HepG2 (cell line): ENCODE data around the gene RIMS3. TPM values are rescaled to one million over a fixed set of nuclear protein-coding genes. Genes with fewer than 3 reads are reported as not detected.

Source experiments
- ATAC-seq: fragments of 200-7000 bp; cut with Tn5 transposase; 3 replicates; pipeline ENCODE4 v1.9.1; 2020; ENCODE audit warnings: mild to moderate bottlenecking, moderate library complexity
- BruUV-seq: library from RNA; stranded (reverse); fragments of 400-500 nt; replicated peaks from 2 replicates; lab custom pipeline; 2021; lab: Mats Ljungman, UMichigan
- CTCF ChIA-PET: fragments of 300-600 bp; formaldehyde crosslinking; extraction: SDS; loops from one replicate; lab custom pipeline; 2021; ENCODE audit warnings: low total read pairs, inconsistent platforms, low intra/inter-chr PET ratio; lab: Yijun Ruan, JAX
- POLR2A ChIA-PET: fragments of 350-600 bp; sonication (Branson Sonifier 250); formaldehyde crosslinking; loops from one replicate; lab custom pipeline; 2020; ENCODE audit warnings: antibody characterized with exemption, inconsistent platforms; lab: Yijun Ruan, JAX
- DNase-seq: peaks from one replicate; pipeline ENCODE4 v3.0.0-alpha.2; 2015; ENCODE audit warnings: low spot score
- FAIRE-seq: peaks from 3 replicates; lab custom pipeline; 2011; peaks lifted over from hg19 to GRCh38; lab: Jason Lieb, UNC
- H2AFZ ChIP-seq: one replicate; pipeline ENCODE4 v1.6.1; 2011; ENCODE audit warnings: low read length, inconsistent platforms
- H3K27ac ChIP-seq: fragments of 300-600 bp; 3 replicates; pipeline ENCODE4 v1.8.0; 2011; ENCODE audit warnings: mixed run types, mild to moderate bottlenecking, mixed read lengths, low read length, inconsistent platforms; ENCODE audit not compliant: insufficient read depth; ENCODE audit errors: extremely low read length
- H3K27me3 ChIP-seq, 2 experiments: fragments of 200-600 bp in 1 of 2; 2 replicates in 1 of 2; 3 replicates in 1 of 2; pipeline versions ENCODE4 v1.6.0 to v1.8.0; 2011; ENCODE audit warnings: low read length in 2 of 2, mild to moderate bottlenecking in 2 of 2, moderate library complexity in 2 of 2, inconsistent platforms in 1 of 2; ENCODE audit not compliant: insufficient read depth in 2 of 2, control insufficient read depth in 1 of 2
- H3K36me3 ChIP-seq, 2 experiments: fragments of 200-600 bp in 1 of 2; replicated peaks in 1 of 2; 2 replicates in 1 of 2; 3 replicates in 1 of 2; pipeline versions ENCODE4 v1.5.1 to v1.8.0; 2011; ENCODE audit warnings: low read length in 2 of 2, inconsistent platforms in 1 of 2; ENCODE audit not compliant: insufficient read depth in 2 of 2, control insufficient read depth in 1 of 2
- H3K4me1 ChIP-seq: 2 replicates; pipeline ENCODE4 v1.5.1; 2012; ENCODE audit warnings: low read length, inconsistent platforms; ENCODE audit not compliant: insufficient read depth
- H3K4me2 ChIP-seq: 2 replicates; pipeline ENCODE4 v1.6.0; 2011; ENCODE audit warnings: low read depth, low read length, inconsistent platforms
- H3K4me3 ChIP-seq, 3 experiments: fragments of 200-600 bp in 1 of 3; sonication (generic), shearing (Covaris generic) in 1 of 3; replicated peaks in 1 of 3; 2 replicates each; pipeline ENCODE4 v1.5.1; 2011 to 2016; ENCODE audit warnings: low read length in 3 of 3, inconsistent platforms in 2 of 3, low read depth in 2 of 3, mild to moderate bottlenecking in 2 of 3, control low read depth in 1 of 3, mixed read lengths in 1 of 3; ENCODE audit not compliant: insufficient read depth in 1 of 3
- H3K79me2 ChIP-seq: one replicate; pipeline ENCODE4 v1.6.1; 2011; ENCODE audit warnings: low read length, inconsistent platforms; ENCODE audit not compliant: insufficient read depth
- H3K9ac ChIP-seq: 2 replicates; pipeline ENCODE4 v1.6.0; 2011; ENCODE audit warnings: mild to moderate bottlenecking, low read depth, low read length, inconsistent platforms; ENCODE audit not compliant: insufficient read depth
- H3K9me3 ChIP-seq: 2 replicates; pipeline ENCODE4 v1.5.1; 2012; ENCODE audit warnings: mild to moderate bottlenecking, low read length
- H4K20me1 ChIP-seq: 2 replicates; pipeline ENCODE4 v1.6.0; 2011; ENCODE audit warnings: inconsistent platforms, mild to moderate bottlenecking, low read length, moderate library complexity; ENCODE audit not compliant: insufficient read depth
- DMAP1 ChIP-seq: IDR thresholded peaks from 2 replicates; pipeline ENCODE4 v1.6.1; 2016
- FOXO1 ChIP-seq: sonication (generic); formaldehyde crosslinking; IDR thresholded peaks from 2 replicates; pipeline ENCODE4 v1.4.0; 2020; ENCODE audit warnings: missing genetic modification reagents
- HOXA9 ChIP-seq: sonication (generic); formaldehyde crosslinking; IDR thresholded peaks from 2 replicates; pipeline ENCODE4 v1.8.1; 2022; ENCODE audit warnings: missing genetic modification reagents, mild to moderate bottlenecking, moderate library complexity, borderline replicate concordance
- MATR3 ChIP-seq: sonication (generic); formaldehyde crosslinking; IDR thresholded peaks from 2 replicates; pipeline ENCODE4 v1.4.0; 2020; ENCODE audit warnings: missing genetic modification reagents
- MIER3 ChIP-seq: IDR thresholded peaks from 2 replicates; pipeline ENCODE4 v1.6.1; 2016; ENCODE audit warnings: missing compliant biosample characterization, borderline replicate concordance
- MXI1 ChIP-seq: IDR thresholded peaks from 3 replicates; pipeline ENCODE4 v1.6.1; 2012; ENCODE audit warnings: low read depth, low read length, inconsistent platforms, borderline replicate concordance
- NR2F6 ChIP-seq, 2 experiments: IDR thresholded peaks; 2 replicates each; pipeline ENCODE4 v1.6.1; 2016; ENCODE audit warnings: antibody characterized with exemption in 1 of 2, mild to moderate bottlenecking in 1 of 2
- PCBP1 ChIP-seq: fragments of 200-400 bp; formaldehyde crosslinking; IDR thresholded peaks from 2 replicates; pipeline ENCODE4 v1.6.1; 2017; ENCODE audit warnings: mild to moderate bottlenecking, low read depth, low read length, borderline replicate concordance
- RCOR2 ChIP-seq: IDR thresholded peaks from 2 replicates; pipeline ENCODE4 v1.6.1; 2016; ENCODE audit warnings: missing biosample characterization, missing genetic modification reagents
- RFX1 ChIP-seq: fragments of 450-650 bp; IDR thresholded peaks from 2 replicates; pipeline ENCODE4 v1.6.1; 2017
- SOX6 ChIP-seq, 2 experiments: fragments of 450-650 bp in 1 of 2; sonication (generic) in 1 of 2; formaldehyde crosslinking in 1 of 2; IDR thresholded peaks; 2 replicates each; pipeline versions ENCODE4 v1.4.0 to v1.6.1; 2017 to 2020; ENCODE audit warnings: antibody characterized with exemption in 1 of 2, mild to moderate bottlenecking in 1 of 2, missing genetic modification reagents in 1 of 2
- ZBTB26 ChIP-seq: IDR thresholded peaks from 2 replicates; pipeline ENCODE4 v1.6.1; 2016; ENCODE audit warnings: missing compliant biosample characterization, missing genetic modification reagents, borderline replicate concordance
- ZEB1 ChIP-seq: IDR thresholded peaks from 2 replicates; pipeline ENCODE4 v1.6.1; 2012; ENCODE audit warnings: mild to moderate bottlenecking, low read depth, inconsistent platforms; ENCODE audit not compliant: insufficient replicate concordance
- ZHX2 ChIP-seq, 2 experiments: sonication (generic) in 1 of 2; formaldehyde crosslinking in 1 of 2; IDR thresholded peaks; 2 replicates each; pipeline versions ENCODE4 v1.6.1 to v1.9.0; 2014 to 2022; ENCODE audit warnings: antibody characterized with exemption in 1 of 2, borderline replicate concordance in 1 of 2, inconsistent platforms in 1 of 2, low read depth in 1 of 2, missing genetic modification reagents in 1 of 2
- ZNF280B ChIP-seq: sonication (generic); formaldehyde crosslinking; IDR thresholded peaks from 2 replicates; pipeline ENCODE4 v1.5.0; 2020; ENCODE audit warnings: missing genetic modification reagents, mild to moderate bottlenecking, borderline replicate concordance
- ZNF562 ChIP-seq: sonication (generic); formaldehyde crosslinking; IDR thresholded peaks from 2 replicates; pipeline ENCODE4 v1.8.0; 2022; ENCODE audit warnings: missing genetic modification reagents, borderline replicate concordance
- ZNF7 ChIP-seq: IDR thresholded peaks from 2 replicates; pipeline ENCODE4 v1.6.1; 2016; ENCODE audit warnings: missing biosample characterization, missing genetic modification reagents
- WGBS: methylation state at CpG from one replicate; pipeline ENCODE4 v1.1.6; 2017; ENCODE audit warnings: low lambda C conversion rate; 5-methylcytosine and 5-hydroxymethylcytosine counted together
- in situ Hi-C: cut with HindIII; loops from 2 replicates; pipeline ENCODE4 v1.10.0; 2017; ENCODE audit warnings: low pct_unique_long_range_greater_than_20kb; ENCODE audit not compliant: extremely low pct_ligation_motif_present
- intact Hi-C: fragments of 100-400 bp; cut with micrococcal nuclease; formaldehyde crosslinking; loops from one replicate; pipeline ENCODE4 v1.10.0; 2022; ENCODE audit not compliant: unreplicated experiment
- polyA plus RNA-seq, 8 experiments: library from polyadenylated mRNA; depleted of rRNA in 3 of 8; stranded (reverse) in 7 of 8; unstranded in 1 of 8; fragments of >200 nt; fragmentation: Illumina TruSeq in 4 of 8; extraction: Trizol in 4 of 8; gene quantifications; 2 replicates each; pipeline versions ENCODE4 v1.2.1 to v1.2.3, GENCODE V29; 2011 to 2016; ENCODE audit warnings: low read depth in 4 of 8, missing spikeins in 1 of 8, mixed read lengths in 1 of 8; ENCODE audit not compliant: insufficient read depth in 1 of 8
- total RNA-seq, 5 experiments: library from RNA; depleted of rRNA; stranded (reverse); fragments of >200 nt; fragmentation: Illumina TruSeq; extraction: Trizol; gene quantifications; 2 replicates each; pipeline ENCODE4 v1.2.3, GENCODE V29; 2016; ENCODE audit warnings: low read depth in 1 of 5

RIMS3 gene
- total and polyA plus RNA-seq, 2 of the 13 experiments (the other 11 are each of a cell fraction or from before 2014, with no cell fraction given), result 2.1 to 5.4 TPM

- H3K36me3 ChIP-seq, result peaks cover 0 to under 1% of the 10 kb centered on the region in 2 experiments; a peak in 1 of 5 replicates
- H3K9ac ChIP-seq, result peak overlapping the region; percentile 88
- FAIRE-seq (no peak), DNase-seq (peak; percentile 77), ATAC-seq (peak; percentile 70)
- peak overlapping the region; percentile 63 to 85 (median 76) for H3K4me3 ChIP-seq
- WGBS, result 7% methylated on average over 3 of the region's 3 CpGs
- peaks cover 87% of the 10 kb centered on the region for H3K79me2 ChIP-seq
- H4K20me1 ChIP-seq, result no peaks in the 10 kb centered on the region
- intact Hi-C loops (loop anchor here (1.0 kb wide), 1 partner anchor 16 kb away; no protein-coding TSS in a partner anchor), in situ Hi-C loops (no loop called here)
- ChIA-PET POLR2A (interaction anchor here (0.7 to 4.9 kb wide), 4 partner anchors 16 to 49 kb away, joined by 3 to 147 read pairs (median 24); partner anchors contain the start of gene NFYC), CTCF (no interaction called here)
- peak overlapping the region; percentile 38 for H2AFZ ChIP-seq
- no peaks in the 10 kb centered on the region; a peak in 1 of 5 replicates for H3K27me3 ChIP-seq
- H3K9me3 ChIP-seq, result no peaks in the 10 kb centered on the region
- peak overlapping the region; percentile 96 for H3K27ac ChIP-seq
- peaks cover 67% of the 10 kb centered on the region for H3K4me1 ChIP-seq
- BruUV-seq, result no TSS peak
- H3K4me2 ChIP-seq, result peak overlapping the region; percentile 78
- TF ChIP-seq ZBTB26 (CRISPR knock-in tag), result no peak
- TF ChIP-seq ZNF7 (CRISPR knock-in tag), result no peak
- TF ChIP-seq PCBP1, result no peak
- TF ChIP-seq ZHX2 (IDR thresholded peaks at IDR 0.05; ENCODE audit: low read depth), result no peak
- TF ChIP-seq ZHX2 (CRISPR knock-in tag; IDR thresholded peaks at IDR 0.05; ENCODE audit: borderline replicate concordance), result no peak
- TF ChIP-seq FOXO1 (CRISPR knock-in tag), result no peak
- peak; percentile 22; the same call in 1 of the 2 replicates for TF ChIP-seq RFX1
- TF ChIP-seq ZEB1, result peak; percentile 42
- TF ChIP-seq MIER3 (CRISPR knock-in tag), result no peak
- no peak for TF ChIP-seq DMAP1 (CRISPR knock-in tag)
- no peak for TF ChIP-seq NR2F6 (IDR thresholded peaks at IDR 0.05)
- no peak for TF ChIP-seq NR2F6 (CRISPR knock-in tag; IDR thresholded peaks at IDR 0.05)
- 0 out of 3 replicates have a peak, but pooled peaks have one; percentile 3 for TF ChIP-seq MXI1
- TF ChIP-seq RCOR2 (CRISPR knock-in tag), result no peak
- TF ChIP-seq MATR3 (CRISPR knock-in tag), result no peak
- TF ChIP-seq ZNF280B (CRISPR knock-in tag), result no peak
- no peak for TF ChIP-seq ZNF562 (CRISPR knock-in tag)
- no peak for TF ChIP-seq HOXA9 (CRISPR knock-in tag)
- no peak for TF ChIP-seq SOX6 (IDR thresholded peaks at IDR 0.05)
- TF ChIP-seq SOX6 (CRISPR knock-in tag; IDR thresholded peaks at IDR 0.05), result 0 out of 2 replicates have a peak, but pooled peaks have one; percentile 10
These were observed 43.2 kb upstream of the RIMS3 start for GRCh38 chr1:40708750-40709099.
